HG03378 (cell line): ENCODE data around the gene DMC1.
"Not testable (repeated sequence)": the region's sequence is repeated elsewhere in the genome, so short reads cannot be mapped to it uniquely, and the experiment has no call there.

Experiments used
- ATAC-seq: cut with Tn5 transposase; IDR thresholded peaks from one replicate; pipeline ENCODE4 v1.9.1; 2021; ENCODE audit warnings: mild to moderate bottlenecking, moderate library complexity; ENCODE audit not compliant: unreplicated experiment

Gene DMC1

DNA sequence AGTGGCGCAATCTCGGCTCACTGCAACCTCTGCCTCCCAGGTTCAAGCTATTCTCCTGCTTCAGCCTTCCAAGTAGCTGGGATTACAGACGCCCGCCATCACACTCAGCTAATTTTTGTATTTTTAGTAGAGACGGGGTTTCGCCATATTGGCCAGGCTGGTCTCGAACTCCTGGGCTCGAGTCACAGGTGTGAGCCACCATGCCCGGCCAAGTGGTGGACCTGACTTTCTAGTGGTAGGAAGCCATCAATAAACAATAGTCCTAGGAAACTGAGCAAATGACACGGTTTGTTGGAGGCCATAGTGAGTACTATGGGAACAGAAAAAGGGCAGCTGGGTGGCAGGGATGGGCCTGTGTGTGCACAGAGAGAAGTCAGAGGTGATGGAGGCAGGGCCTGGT, 99.8 kb downstream of the DMC1 start:
- ATAC-seq = not testable (repeated sequence)

DNA sequence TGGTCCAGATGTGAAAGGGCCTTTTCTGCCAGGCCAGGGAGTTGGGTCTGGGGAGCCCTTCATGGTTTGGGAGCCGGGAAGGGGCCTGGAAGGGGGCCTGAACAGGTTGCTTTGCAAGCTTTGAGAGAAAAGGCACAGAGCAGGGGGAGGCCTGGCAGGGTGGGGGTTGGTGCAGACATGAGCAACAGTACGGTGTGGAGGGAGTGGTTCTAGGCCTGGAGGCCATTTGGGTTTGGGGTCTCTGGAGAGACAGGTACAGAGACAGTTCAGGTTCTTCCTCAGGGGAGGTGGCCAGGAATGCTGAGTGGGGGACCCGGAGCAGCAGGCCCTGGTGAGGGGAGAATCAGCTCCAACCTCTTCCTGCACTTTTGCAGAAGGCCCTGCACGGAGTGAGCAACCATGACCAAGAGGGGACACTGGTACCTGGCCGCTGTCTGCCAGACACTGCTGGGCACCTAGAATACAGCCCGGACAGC, 100.6 kb downstream of the DMC1 start:
- ATAC-seq = no peak
